Measurements from ENCODE around the gene CX3CR1.
A peak's percentile ranks its signal among the peaks of the same experiment; 100 is the strongest.
"Not testable (repeated sequence)": the region's sequence is repeated elsewhere in the genome, so short reads cannot be mapped to it uniquely, and the experiment has no call there.

The CX3CR1 gene

GRCh38 chr3:39228496-39228895 lies 51.3 kb downstream of the CX3CR1 start:
- DNase-seq (ENCODE audit: low read depth in 1 of 2, low spot score in 1 of 2): no peak
- no peaks in the 10 kb centered on the region for H3K27me3 ChIP-seq (ENCODE audit: insufficient read depth, poor library complexity, severe bottlenecking)
- H3K4me3 ChIP-seq (replicated peaks; ENCODE audit: insufficient read depth, low read length): no peak overlapping the region
- TF ChIP-seq, protein P1, sequence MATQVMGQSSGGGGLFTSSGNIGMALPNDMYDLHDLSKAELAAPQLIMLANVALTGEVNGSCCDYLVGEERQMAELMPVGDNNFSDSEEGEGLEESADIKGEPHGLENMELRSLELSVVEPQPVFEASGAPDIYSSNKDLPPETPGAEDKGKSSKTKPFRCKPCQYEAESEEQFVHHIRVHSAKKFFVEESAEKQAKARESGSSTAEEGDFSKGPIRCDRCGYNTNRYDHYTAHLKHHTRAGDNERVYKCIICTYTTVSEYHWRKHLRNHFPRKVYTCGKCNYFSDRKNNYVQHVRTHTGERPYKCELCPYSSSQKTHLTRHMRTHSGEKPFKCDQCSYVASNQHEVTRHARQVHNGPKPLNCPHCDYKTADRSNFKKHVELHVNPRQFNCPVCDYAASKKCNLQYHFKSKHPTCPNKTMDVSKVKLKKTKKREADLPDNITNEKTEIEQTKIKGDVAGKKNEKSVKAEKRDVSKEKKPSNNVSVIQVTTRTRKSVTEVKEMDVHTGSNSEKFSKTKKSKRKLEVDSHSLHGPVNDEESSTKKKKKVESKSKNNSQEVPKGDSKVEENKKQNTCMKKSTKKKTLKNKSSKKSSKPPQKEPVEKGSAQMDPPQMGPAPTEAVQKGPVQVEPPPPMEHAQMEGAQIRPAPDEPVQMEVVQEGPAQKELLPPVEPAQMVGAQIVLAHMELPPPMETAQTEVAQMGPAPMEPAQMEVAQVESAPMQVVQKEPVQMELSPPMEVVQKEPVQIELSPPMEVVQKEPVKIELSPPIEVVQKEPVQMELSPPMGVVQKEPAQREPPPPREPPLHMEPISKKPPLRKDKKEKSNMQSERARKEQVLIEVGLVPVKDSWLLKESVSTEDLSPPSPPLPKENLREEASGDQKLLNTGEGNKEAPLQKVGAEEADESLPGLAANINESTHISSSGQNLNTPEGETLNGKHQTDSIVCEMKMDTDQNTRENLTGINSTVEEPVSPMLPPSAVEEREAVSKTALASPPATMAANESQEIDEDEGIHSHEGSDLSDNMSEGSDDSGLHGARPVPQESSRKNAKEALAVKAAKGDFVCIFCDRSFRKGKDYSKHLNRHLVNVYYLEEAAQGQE (IDR thresholded peaks at IDR 0.05; ENCODE audit: insufficient replicate concordance, low read depth): no peak
- TF ChIP-seq, protein P2, sequence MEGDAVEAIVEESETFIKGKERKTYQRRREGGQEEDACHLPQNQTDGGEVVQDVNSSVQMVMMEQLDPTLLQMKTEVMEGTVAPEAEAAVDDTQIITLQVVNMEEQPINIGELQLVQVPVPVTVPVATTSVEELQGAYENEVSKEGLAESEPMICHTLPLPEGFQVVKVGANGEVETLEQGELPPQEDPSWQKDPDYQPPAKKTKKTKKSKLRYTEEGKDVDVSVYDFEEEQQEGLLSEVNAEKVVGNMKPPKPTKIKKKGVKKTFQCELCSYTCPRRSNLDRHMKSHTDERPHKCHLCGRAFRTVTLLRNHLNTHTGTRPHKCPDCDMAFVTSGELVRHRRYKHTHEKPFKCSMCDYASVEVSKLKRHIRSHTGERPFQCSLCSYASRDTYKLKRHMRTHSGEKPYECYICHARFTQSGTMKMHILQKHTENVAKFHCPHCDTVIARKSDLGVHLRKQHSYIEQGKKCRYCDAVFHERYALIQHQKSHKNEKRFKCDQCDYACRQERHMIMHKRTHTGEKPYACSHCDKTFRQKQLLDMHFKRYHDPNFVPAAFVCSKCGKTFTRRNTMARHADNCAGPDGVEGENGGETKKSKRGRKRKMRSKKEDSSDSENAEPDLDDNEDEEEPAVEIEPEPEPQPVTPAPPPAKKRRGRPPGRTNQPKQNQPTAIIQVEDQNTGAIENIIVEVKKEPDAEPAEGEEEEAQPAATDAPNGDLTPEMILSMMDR (IDR thresholded peaks at IDR 0.05; ENCODE audit: insufficient read depth, low read length): no peak
- TF ChIP-seq GABPA (IDR thresholded peaks at IDR 0.05; ENCODE audit: low read depth): no peak
- no peak for TF ChIP-seq SPI1 (IDR thresholded peaks at IDR 0.05; ENCODE audit: borderline replicate concordance, low read depth)
- no peak for TF ChIP-seq POLR2AphosphoS5 (IDR thresholded peaks at IDR 0.05; ENCODE audit: low read depth)
- H3K27ac ChIP-seq (replicated peaks): no peak overlapping the region

DNA sequence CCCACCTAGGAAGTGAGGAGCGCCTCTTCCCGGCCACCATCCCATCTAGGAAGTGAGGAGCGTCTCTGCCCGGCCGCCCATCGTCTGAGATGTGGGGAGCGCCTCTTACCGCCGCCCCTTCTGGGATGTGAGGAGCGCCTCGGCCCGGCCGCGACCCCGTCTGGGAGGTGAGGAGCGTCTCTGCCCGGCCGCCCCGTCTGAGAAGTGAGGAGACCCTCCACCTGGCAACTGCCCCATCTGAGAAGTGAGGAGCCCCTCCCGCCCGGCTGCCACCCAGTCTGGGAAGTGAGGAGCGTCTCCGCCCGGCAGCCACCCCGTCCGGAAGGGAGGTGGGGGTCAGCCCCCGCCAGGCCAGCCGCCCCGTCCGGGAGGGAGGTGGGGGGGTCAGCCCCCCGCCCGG lies 52.2 kb downstream of the CX3CR1 start:
- not testable (repeated sequence) for H3K4me3 ChIP-seq (replicated peaks; ENCODE audit: insufficient read depth, low read length); DNase-seq (ENCODE audit: low read depth in 1 of 2, low spot score in 1 of 2); H3K27me3 ChIP-seq (ENCODE audit: insufficient read depth, poor library complexity, severe bottlenecking); H3K27ac ChIP-seq (replicated peaks)

- H3K27me3 ChIP-seq (ENCODE audit: insufficient read depth, poor library complexity, severe bottlenecking): no peaks in the 10 kb centered on the region
- TF ChIP-seq SPI1 (IDR thresholded peaks at IDR 0.05; ENCODE audit: borderline replicate concordance, low read depth): peak; percentile 92
- TF ChIP-seq, protein P1 (IDR thresholded peaks at IDR 0.05; ENCODE audit: insufficient replicate concordance, low read depth): no peak
- no peak overlapping the region for H3K4me3 ChIP-seq (replicated peaks; ENCODE audit: insufficient read depth, low read length)
- peak overlapping the region; percentile 40 for H3K27ac ChIP-seq (replicated peaks)
- no peak for DNase-seq (ENCODE audit: low read depth in 1 of 2, low spot score in 1 of 2)
These were observed 53.6 kb downstream of the CX3CR1 start for GRCh38 chr3:39226106-39226741.

- no peaks in the 10 kb centered on the region for H3K27me3 ChIP-seq (ENCODE audit: insufficient read depth, poor library complexity, severe bottlenecking)
- H3K27ac ChIP-seq (replicated peaks): no peak overlapping the region
- no peak overlapping the region for H3K4me3 ChIP-seq (replicated peaks; ENCODE audit: insufficient read depth, low read length)
- TF ChIP-seq POLR2AphosphoS5 (IDR thresholded peaks at IDR 0.05; ENCODE audit: low read depth) (no peak), GABPA (IDR thresholded peaks at IDR 0.05; ENCODE audit: low read depth) (no peak)
- TF ChIP-seq, protein P2 (IDR thresholded peaks at IDR 0.05; ENCODE audit: insufficient read depth, low read length): no peak
- DNase-seq (ENCODE audit: low read depth in 1 of 2, low spot score in 1 of 2): no peak
These were observed 55.5 kb downstream of the CX3CR1 start for GRCh38 chr3:39224288-39224687.

GRCh38 chr3:39222939-39223338 lies 56.9 kb downstream of the CX3CR1 start:
- TF ChIP-seq, protein P1 (IDR thresholded peaks at IDR 0.05; ENCODE audit: insufficient replicate concordance, low read depth): no peak
- TF ChIP-seq POLR2AphosphoS5 (IDR thresholded peaks at IDR 0.05; ENCODE audit: low read depth) (no peak), GABPA (IDR thresholded peaks at IDR 0.05; ENCODE audit: low read depth) (no peak), SPI1 (IDR thresholded peaks at IDR 0.05; ENCODE audit: borderline replicate concordance, low read depth) (no peak)
- TF ChIP-seq, protein P2 (IDR thresholded peaks at IDR 0.05; ENCODE audit: insufficient read depth, low read length): no peak
- H3K27me3 ChIP-seq (ENCODE audit: insufficient read depth, poor library complexity, severe bottlenecking): no peaks in the 10 kb centered on the region
- H3K4me3 ChIP-seq (replicated peaks; ENCODE audit: insufficient read depth, low read length): no peak overlapping the region
- H3K27ac ChIP-seq (replicated peaks): no peak overlapping the region
- DNase-seq (ENCODE audit: low read depth in 1 of 2, low spot score in 1 of 2): no peak
